NCI-H1092 treated with DMSO at 0.1 percent for 48 hours (cell line): Measurements from ENCODE around the gene MAP4K5.
"Not testable (repeated sequence)": the region's sequence is repeated elsewhere in the genome, so short reads cannot be mapped to it uniquely, and the experiment has no call there.

Experiments used
- DNase-seq: peaks from one replicate; lab custom pipeline; 2025; lab: John Stamatoyannopoulos, UW

MAP4K5 gene

GRCh38 chr14:50531595-50532501, 521 bp downstream of the MAP4K5 start:
- DNase-seq, result peak; percentile 70

GRCh38 chr14:50530794-50531365, 1.5 kb downstream of the MAP4K5 start:
- DNase-seq, result no peak

GRCh38 chr14:50530358-50530757, 2.0 kb downstream of the MAP4K5 start:
- no peak for DNase-seq

- no peak for DNase-seq
Observed at GRCh38 chr14:50529288-50530179, 2.8 kb downstream of the MAP4K5 start.

GRCh38 chr14:50528000-50528399, 4.4 kb downstream of the MAP4K5 start:
- DNase-seq, result no peak

- no peak for DNase-seq
Observed at GRCh38 chr14:50524731-50525515, 7.4 kb downstream of the MAP4K5 start.

GRCh38 chr14:50524060-50524459, 8.3 kb downstream of the MAP4K5 start:
- DNase-seq, result no peak

GRCh38 chr14:50523271-50524041, 8.9 kb downstream of the MAP4K5 start:
- DNase-seq, result no peak

GRCh38 chr14:50521912-50522341, 10.4 kb downstream of the MAP4K5 start:
- DNase-seq, result no peak

GRCh38 chr14:50520947-50521815, 11.2 kb downstream of the MAP4K5 start:
- DNase-seq, result no peak

GRCh38 chr14:50516091-50516490, 16.3 kb downstream of the MAP4K5 start:
- DNase-seq, result no peak

- no peak for DNase-seq
Observed at GRCh38 chr14:50512463-50512862, 19.9 kb downstream of the MAP4K5 start.

GRCh38 chr14:50510157-50510556, 22.2 kb downstream of the MAP4K5 start:
- no peak for DNase-seq

GRCh38 chr14:50507078-50507477, 25.3 kb downstream of the MAP4K5 start:
- not testable (repeated sequence) for DNase-seq

- DNase-seq, result no peak
Observed at GRCh38 chr14:50501642-50502041, 30.7 kb downstream of the MAP4K5 start.

GRCh38 chr14:50497351-50497750, 35.0 kb downstream of the MAP4K5 start:
- DNase-seq, result no peak

- no peak for DNase-seq
Observed at GRCh38 chr14:50489851-50490250, 42.5 kb downstream of the MAP4K5 start.

- DNase-seq, result no peak
Observed at GRCh38 chr14:50488521-50488920, 43.8 kb downstream of the MAP4K5 start.

GRCh38 chr14:50479041-50479440, 53.3 kb downstream of the MAP4K5 start:
- DNase-seq, result no peak

- DNase-seq, result no peak
Observed at GRCh38 chr14:50477760-50478159, 54.6 kb downstream of the MAP4K5 start.
